Measurements from ENCODE around the gene HOXA10.

HOXA10 gene

DNA sequence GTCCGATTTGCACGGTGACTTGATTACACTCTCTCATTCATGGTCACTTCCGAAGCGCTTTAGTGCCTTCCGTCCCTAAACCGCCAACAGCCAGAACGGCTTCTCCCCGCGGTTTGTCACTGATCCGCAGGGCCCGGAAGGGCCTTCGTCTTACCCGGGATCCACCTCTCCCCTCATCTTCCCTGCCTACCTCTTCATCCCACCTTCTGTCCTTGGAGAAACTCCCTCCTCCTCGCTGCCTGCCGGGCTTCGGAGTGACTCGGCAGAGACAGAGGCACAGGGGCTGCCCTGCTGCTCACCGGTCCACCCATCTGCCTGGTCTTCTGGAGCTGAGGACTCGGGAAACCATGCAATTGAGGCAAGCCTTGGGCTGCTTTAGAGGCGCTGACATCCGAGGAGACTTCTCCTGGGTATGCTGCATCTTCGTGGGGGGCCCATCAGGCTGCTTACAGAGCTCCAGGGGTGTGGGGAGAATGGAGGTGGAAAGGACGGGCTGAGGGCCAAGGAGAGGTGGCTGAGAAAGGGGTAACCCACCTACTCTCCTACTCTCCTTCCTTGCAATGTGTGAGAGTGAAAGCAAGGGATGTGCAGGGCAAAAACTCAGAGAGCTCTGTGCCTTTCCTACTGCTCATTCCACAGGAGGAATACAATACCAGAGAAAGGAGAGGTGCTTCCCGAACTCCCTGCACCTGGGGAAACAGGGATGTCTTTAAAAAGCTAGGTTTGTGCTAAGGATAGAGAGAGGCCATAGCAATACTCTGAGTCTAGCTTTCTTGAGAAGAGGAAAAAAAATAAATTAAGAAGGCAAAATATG, 11.9 kb upstream of the HOXA10 start:
- TF ChIP-seq, protein P1, sequence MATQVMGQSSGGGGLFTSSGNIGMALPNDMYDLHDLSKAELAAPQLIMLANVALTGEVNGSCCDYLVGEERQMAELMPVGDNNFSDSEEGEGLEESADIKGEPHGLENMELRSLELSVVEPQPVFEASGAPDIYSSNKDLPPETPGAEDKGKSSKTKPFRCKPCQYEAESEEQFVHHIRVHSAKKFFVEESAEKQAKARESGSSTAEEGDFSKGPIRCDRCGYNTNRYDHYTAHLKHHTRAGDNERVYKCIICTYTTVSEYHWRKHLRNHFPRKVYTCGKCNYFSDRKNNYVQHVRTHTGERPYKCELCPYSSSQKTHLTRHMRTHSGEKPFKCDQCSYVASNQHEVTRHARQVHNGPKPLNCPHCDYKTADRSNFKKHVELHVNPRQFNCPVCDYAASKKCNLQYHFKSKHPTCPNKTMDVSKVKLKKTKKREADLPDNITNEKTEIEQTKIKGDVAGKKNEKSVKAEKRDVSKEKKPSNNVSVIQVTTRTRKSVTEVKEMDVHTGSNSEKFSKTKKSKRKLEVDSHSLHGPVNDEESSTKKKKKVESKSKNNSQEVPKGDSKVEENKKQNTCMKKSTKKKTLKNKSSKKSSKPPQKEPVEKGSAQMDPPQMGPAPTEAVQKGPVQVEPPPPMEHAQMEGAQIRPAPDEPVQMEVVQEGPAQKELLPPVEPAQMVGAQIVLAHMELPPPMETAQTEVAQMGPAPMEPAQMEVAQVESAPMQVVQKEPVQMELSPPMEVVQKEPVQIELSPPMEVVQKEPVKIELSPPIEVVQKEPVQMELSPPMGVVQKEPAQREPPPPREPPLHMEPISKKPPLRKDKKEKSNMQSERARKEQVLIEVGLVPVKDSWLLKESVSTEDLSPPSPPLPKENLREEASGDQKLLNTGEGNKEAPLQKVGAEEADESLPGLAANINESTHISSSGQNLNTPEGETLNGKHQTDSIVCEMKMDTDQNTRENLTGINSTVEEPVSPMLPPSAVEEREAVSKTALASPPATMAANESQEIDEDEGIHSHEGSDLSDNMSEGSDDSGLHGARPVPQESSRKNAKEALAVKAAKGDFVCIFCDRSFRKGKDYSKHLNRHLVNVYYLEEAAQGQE (IDR thresholded peaks at IDR 0.05; ENCODE audit: insufficient read depth in 1 of 2, low read depth in 2 of 2, low read length in 2 of 2), result no peak
- TF ChIP-seq SIN3A (IDR thresholded peaks at IDR 0.05; ENCODE audit: borderline replicate concordance, insufficient read depth, low read length) (no peak), TAF1 (IDR thresholded peaks at IDR 0.05; ENCODE audit: borderline replicate concordance, insufficient read depth, low read length) (no peak), FOXP2 (optimal IDR thresholded peaks at IDR 0.05; ENCODE audit: borderline replicate concordance, extremely low read depth, extremely low read length, insufficient read depth) (no peak), POLR2AphosphoS5 (IDR thresholded peaks at IDR 0.05; ENCODE audit: low read depth, low read length) (no peak)

DNA sequence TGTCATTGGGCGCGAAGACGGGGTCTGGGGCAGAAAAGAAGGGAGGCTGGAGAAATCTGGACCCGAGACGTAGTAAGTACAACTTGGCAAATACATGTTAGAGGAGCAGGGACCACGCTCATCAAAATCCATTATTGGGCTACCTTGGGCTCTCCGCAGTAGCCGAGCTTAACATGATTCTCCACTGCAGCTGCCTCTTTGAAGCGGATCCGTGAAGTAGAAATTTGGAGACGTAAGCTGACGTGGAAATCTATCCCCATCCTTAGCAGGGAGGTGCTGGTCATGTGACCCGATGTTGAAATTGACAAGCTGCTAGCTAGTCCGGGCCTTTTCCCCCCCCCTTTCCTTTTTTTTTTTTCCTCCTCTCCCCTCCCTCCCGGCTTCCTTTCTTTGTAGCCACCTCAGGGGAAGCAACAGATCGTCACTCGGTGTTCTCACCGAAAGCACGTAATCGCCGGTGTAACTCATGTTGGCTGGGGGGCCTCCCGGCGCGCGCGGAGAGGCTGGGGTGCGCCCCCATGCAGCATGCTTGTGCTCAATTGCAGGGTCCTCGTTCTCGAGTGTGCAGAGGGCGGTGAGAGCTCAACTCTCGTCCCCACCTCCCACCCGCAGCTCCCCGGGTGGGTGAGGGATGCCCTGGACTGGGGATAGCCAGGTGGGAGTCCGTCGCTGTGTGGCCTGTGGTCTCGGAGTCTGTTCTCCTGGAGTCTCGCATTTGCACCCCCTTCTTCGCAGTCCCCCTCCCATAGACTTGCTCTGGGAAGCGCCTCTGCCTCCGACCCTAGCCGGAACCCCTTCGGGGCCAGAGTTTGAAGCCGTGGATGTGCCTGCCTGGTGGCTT, 11.1 kb upstream of the HOXA10 start, which contains the start of gene HOXA11:
HOXA11 (minus strand) TSS at position 220 of the 841 bp plus-strand sequence; CDS start at position 132, 88 bp downstream.
- TF ChIP-seq POLR2AphosphoS5 (IDR thresholded peaks at IDR 0.05; ENCODE audit: low read depth, low read length) (no peak), TAF1 (IDR thresholded peaks at IDR 0.05; ENCODE audit: borderline replicate concordance, insufficient read depth, low read length) (no peak), SIN3A (IDR thresholded peaks at IDR 0.05; ENCODE audit: borderline replicate concordance, insufficient read depth, low read length) (no peak), FOXP2 (optimal IDR thresholded peaks at IDR 0.05; ENCODE audit: borderline replicate concordance, extremely low read depth, extremely low read length, insufficient read depth) (no peak)
- TF ChIP-seq, protein P1 (IDR thresholded peaks at IDR 0.05; ENCODE audit: insufficient read depth in 1 of 2, low read depth in 2 of 2, low read length in 2 of 2), result no peak

DNA sequence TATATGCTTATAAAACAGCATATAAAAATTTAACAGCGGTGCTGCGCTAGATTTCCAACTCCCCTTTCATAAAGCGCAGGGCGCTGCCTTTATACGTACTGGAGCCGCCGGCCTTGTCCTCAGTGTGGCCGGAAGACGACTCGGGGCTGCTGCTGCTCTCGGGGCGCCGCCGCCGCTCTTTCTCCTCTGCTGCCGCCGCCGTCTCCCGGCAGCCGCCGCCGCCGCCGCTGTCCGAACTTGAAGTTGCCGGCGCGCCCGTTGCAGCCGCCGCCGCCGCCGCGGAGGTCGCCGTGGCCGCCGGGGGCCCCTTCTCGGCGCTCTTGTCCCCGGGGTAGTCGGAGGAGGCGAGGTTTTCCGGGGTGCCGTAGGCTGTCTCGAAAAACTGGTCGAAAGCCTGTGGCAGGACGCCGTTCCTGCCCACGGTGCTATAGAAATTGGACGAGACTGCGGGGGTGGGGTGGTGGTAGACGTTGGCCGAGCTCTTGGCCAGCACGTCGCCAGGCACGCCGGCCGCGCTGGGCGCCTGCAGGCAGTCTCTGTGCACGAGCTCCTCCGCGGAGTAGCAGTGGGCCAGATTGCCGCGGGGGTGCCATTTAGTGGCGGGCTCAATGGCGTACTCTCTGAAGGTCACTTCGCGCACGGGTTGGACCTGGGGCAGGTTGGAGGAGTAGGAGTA, 10.4 kb upstream of the HOXA10 start:
- TF ChIP-seq, protein P1 (IDR thresholded peaks at IDR 0.05; ENCODE audit: insufficient read depth in 1 of 2, low read depth in 2 of 2, low read length in 2 of 2), result no peak
- TF ChIP-seq POLR2AphosphoS5 (IDR thresholded peaks at IDR 0.05; ENCODE audit: low read depth, low read length), result no peak

DNA sequence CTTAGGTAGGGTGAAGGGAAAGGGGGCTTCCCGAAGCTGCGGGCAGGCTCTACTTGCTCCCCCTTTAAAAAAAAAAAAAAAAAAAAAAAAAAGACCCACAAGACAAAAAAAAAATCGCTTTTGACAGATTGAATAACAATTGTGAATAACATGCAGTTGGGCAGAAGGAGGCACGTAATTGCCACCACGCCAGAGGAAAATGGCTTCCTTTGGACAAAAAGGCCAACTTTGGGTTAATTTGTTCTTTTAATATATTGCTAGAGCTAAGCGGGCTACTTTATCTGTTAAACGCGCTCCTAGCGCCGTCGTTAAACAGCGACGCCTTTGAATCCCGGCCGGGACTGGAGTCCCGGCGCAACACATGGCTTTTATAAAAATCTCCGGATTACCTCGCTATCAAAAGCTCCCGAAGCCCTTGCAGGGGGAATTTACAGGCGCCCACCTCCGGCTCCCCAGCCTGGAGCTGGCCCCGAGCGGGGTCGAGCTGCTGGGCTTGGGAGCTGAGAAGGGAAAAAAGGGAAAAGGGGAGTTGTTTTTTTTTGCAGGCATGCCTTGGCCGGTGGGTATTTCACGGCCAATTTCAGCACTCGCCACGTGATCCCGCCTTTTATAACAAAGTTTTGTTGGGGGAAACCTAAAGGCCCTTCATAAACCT, 9.7 kb upstream of the HOXA10 start:
- TF ChIP-seq SIN3A (IDR thresholded peaks at IDR 0.05; ENCODE audit: borderline replicate concordance, insufficient read depth, low read length), result no peak
- no peak for TF ChIP-seq TAF1 (IDR thresholded peaks at IDR 0.05; ENCODE audit: borderline replicate concordance, insufficient read depth, low read length)
- no peak for TF ChIP-seq FOXP2 (optimal IDR thresholded peaks at IDR 0.05; ENCODE audit: borderline replicate concordance, extremely low read depth, extremely low read length, insufficient read depth)
- no peak for TF ChIP-seq POLR2AphosphoS5 (IDR thresholded peaks at IDR 0.05; ENCODE audit: low read depth, low read length)
- TF ChIP-seq, protein P1 (IDR thresholded peaks at IDR 0.05; ENCODE audit: insufficient read depth in 1 of 2, low read depth in 2 of 2, low read length in 2 of 2), result no peak
